NCI-H1694 (cell line): ENCODE data around the gene HNRNPD.
A peak's percentile ranks its signal among the peaks of the same experiment; 100 is the strongest.
"Not testable (repeated sequence)": the region's sequence is repeated elsewhere in the genome, so short reads cannot be mapped to it uniquely, and the experiment has no call there.

Source experiments
- DNase-seq: peaks from one replicate; lab custom pipeline; 2025; lab: John Stamatoyannopoulos, UW

Gene HNRNPD

GRCh38 chr4:82372517-82373485, 990 bp downstream of the HNRNPD start:
- peak; percentile 60 for DNase-seq

DNA sequence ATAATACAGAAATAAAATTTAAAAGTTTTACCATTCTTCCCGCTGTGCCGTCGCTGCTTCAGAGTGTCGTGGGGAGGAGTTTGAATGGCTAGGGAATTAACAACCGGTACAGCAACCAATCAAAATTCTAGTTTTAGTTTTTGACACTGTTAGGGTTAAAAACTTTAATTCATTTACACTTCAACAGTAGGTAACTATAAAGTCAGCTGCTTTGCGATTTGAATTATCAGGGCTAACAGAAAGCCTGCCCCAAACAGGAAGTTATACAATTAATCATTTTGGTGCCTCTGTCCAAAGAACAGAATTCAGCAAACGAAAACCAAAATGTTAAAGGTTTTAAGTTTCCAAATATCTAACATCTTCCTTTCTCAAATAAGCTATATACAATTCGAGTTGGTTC, 2.3 kb downstream of the HNRNPD start:
- DNase-seq: no peak

- no peak for DNase-seq
These were observed 6.2 kb downstream of the HNRNPD start for GRCh38 chr4:82367438-82368097.

DNA sequence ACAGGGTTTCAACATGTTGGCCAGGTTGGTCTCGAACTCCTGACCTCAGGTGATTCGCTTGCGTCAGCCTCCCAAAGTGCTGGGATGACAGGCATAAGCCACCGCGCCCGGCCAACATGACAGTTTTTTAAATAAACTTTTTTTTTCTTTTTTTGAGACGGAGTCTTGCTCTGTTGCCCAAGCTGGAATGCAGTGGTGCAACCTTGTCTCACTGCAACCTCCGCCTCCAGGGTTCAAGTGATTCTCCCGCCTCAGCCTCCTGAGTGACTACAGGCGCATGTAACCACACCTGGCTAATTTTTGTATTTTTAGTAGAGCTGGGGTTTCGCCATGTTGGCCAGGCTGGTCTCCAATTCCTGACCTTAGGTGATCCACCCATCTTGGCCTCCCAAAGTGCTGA, 7.4 kb downstream of the HNRNPD start:
- not testable (repeated sequence) for DNase-seq

GRCh38 chr4:82363896-82364487, 9.8 kb downstream of the HNRNPD start:
- no peak for DNase-seq

GRCh38 chr4:82362565-82362964, 11.2 kb downstream of the HNRNPD start:
- no peak for DNase-seq

DNA sequence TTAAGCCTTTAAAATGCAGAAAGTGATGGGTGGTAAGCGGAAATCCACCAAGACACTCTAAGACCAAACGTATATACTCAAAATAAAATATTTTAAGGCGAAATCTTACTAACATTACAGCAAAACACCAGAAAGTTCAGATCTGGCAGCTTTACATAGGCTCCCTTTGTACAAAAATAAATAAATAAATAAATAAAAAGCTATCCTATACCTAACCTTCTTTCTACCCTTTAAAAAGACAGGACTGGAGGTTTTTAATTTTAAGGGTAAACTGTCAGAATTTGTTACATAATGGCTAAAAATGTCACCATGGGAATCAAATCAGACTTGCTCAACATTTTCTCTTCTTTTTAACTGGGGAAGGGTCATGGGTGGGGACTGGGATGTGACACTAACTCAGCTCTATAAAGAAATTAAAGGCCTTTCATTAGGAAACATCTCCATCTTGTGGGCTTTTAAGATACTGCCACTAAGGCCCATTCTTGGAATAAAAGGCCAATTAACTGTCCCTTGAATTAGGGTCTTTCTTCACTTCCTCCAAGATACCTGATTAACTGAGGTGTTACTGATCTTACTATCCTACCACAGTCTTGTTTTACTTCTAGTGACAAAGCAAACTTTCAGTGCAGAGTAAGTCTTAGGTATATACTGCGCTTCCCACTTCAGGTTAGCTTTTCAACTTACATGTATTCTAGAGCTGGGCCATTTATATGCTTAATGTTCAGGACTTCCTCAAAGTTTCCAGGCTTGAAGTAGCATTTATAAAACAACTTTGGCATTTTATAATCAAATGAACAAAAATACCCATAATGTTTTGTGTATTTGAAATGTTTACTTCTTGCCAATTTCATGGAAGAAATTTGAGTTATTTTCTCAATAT, 13.3 kb downstream of the HNRNPD start:
- DNase-seq: no peak

DNA sequence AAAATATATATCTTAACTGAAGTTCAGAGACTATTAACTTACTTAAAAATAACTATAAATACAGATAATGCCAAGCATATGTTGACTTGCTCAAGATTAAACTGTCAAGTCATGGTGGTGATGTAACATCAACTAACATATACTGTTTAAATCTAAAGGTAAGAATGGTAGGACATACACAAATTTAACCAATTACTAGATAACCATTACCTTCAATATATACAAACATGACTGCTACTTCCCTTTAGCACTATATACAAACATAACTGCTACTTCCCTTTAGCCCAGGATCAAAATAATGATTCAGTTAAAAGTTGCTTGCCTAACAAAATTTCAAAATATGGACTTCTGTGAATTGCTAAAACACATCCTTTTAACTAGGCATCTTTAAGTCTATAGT, 14.9 kb downstream of the HNRNPD start:
- DNase-seq: no peak

DNA sequence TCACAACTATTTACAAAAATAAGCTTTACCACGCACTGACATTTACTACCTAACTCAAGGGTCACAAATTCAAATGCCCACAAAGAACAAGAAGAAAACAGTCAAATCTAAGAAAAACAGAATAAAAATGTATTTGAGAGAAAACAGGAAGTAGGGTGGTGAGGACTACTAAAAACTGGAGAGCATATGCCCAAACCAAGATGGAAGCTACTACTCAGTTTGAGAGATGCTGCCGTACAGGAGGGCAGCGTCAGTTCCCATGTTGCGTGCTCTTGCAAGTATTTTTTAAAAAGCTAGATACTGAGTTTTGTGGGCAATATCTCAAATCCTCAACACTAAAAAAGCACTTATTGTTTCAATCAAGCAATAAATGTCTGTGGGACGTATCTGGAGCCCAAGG, 16.2 kb downstream of the HNRNPD start:
- no peak for DNase-seq

DNA sequence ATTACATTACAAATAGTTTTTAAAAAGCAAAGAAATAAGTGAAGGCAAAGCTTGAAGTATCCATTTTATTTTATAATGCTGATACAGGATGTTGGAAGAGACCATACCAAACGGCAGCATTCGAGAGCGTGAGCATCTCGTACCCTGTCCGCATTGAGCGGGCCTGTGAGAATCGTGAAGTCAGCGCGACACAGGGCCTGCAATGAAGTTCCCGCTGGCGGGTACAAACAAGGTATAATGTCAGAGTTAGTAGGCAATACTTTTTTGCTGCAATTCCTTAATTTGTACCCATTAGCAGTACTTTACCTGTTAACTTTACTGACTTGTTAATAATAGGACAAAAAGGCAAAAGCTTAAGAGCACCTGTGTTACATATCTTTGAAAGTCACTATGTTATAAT, 19.0 kb downstream of the HNRNPD start:
- no peak for DNase-seq

DNA sequence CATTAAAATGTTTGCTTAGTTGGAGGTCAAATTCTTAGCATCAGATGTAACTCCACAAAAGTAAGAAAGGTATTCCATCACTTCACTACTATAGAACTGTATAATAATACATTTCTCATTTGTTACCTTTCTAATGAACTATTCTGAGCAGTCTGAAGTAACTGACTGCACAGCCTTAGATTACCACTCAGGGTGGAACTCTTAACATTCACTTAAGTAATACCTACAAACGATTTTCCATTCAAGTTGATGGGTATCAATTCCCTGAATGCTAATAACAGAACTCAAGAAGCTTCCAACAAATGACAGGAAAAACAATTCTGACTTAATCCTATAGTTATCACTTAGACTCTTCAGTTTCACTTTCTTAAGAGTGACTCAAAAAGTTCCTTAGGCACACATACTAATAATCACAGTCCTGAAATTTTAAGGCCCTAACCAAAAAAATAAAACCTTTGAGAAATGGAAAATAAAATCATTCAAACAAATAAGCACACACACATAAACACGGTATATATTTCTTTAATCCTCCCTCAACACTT, 20.9 kb downstream of the HNRNPD start:
- DNase-seq: no peak

DNA sequence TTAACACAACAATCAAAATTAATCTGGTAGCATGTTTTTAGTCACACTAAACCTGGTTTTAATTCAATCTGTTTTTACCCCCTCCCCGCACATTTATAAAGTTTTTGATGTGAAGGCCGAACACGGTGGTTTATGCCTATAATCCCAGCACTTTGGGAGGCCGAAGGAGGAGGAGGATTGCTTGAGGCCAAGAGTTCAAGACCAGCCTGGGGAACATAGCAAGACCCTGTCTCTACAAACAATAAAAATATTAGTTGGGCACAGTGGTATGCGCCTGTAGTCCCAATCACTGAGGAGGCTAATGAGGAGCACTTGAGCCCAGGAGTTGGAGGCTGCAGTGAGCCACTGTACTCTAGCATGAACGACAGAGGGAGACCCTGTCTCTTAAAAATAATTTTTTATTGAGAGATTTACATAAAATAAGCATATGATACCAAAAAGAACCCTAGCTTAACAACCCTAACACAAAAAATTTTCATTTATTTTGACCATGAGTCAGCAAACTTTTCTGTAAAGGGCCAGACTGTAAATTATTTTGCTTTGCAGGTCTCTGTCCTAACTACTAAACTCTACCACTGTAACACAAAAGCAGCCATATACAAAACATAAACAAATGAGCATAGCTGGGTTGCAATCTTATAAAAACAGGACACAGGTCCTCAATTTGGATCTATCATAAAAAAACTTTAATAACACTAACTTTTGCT, 21.5 kb downstream of the HNRNPD start:
- DNase-seq: no peak

DNA sequence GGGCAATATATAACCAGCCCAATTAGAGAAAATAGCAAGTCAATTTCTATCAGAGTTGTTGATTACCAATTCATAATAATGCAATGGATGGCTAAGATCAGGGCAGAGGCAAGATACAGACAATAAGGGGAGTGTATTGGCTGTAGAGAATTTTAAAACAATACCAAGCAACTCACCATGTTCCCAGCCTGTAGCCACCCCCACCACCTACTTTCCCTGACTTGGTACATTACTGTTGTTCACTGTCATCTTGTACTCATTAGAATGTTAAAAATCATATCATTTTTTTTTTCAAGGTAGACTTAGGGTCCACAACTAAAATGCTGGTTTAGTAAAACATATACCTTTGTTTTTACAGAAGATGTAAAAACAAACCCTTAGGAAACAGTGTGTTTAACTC, 27.7 kb downstream of the HNRNPD start:
- no peak for DNase-seq

DNA sequence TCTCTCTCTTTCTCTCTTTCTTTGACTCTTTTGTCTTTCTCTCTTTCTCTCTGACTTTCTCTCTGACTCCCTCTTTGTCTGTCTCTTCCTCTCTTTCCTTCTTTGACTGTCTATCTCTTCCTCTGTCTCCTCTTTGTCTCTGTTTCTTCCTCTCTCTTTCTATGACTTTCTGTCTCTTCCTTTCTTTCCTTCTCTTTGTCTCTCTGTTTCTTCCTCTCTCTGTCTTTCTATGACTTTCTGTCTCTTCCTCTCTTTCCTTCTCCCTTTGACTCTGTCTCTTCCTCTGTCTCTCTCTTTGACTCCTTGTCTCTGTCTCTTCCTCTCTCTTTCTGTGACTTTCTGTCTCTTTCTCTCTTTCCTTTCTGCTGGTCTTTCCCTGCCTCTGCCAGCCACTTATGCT, 38.7 kb downstream of the HNRNPD start:
- no peak for DNase-seq

- not testable (repeated sequence) for DNase-seq
These were observed 40.1 kb downstream of the HNRNPD start for GRCh38 chr4:82333641-82334040.

GRCh38 chr4:82331814-82332213, 42.0 kb downstream of the HNRNPD start:
- DNase-seq: no peak

DNA sequence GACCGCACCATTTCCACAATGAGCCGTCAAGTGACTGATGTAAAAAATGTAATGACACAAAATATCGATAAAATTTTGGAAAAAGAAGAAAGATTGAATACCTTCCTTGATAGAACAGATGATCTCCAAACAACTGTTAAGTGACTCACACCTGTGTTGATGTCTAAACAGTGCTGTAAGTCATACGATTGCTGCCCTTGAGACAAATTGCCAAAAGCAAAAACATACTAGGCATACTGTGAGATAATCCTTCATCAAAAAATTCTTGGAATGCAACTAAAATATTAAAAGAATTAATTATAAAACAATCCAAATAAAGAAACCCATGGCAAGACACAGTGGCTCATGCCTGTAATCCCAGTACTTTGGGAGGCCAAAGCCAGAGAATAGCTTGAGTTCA, 53.4 kb downstream of the HNRNPD start:
- no peak for DNase-seq

GRCh38 chr4:82303063-82303462, 70.7 kb downstream of the HNRNPD start:
- not testable (repeated sequence) for DNase-seq
